ENCODE data around the gene ZNF343.

DNA sequence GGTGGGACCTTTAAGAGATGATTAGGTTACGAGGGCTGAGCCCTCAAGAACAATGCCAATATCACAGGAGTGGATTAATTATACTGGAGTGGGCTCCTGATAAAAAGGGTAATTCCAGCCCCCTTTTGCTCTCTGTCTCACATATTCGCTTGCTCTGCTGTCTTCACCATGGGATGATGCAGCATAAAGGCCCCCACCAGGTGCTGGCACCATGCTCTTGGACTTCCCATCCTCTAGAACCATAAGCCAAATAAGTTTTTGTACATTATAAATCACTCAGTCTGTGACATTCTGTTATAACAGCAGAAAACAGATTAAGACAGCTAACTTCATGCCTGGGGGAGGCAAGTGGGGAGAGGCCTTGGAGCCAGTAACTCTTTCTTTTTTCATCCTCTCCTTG lies 28.3 kb downstream of the ZNF343 start:
- TF ChIP-seq, protein P1, sequence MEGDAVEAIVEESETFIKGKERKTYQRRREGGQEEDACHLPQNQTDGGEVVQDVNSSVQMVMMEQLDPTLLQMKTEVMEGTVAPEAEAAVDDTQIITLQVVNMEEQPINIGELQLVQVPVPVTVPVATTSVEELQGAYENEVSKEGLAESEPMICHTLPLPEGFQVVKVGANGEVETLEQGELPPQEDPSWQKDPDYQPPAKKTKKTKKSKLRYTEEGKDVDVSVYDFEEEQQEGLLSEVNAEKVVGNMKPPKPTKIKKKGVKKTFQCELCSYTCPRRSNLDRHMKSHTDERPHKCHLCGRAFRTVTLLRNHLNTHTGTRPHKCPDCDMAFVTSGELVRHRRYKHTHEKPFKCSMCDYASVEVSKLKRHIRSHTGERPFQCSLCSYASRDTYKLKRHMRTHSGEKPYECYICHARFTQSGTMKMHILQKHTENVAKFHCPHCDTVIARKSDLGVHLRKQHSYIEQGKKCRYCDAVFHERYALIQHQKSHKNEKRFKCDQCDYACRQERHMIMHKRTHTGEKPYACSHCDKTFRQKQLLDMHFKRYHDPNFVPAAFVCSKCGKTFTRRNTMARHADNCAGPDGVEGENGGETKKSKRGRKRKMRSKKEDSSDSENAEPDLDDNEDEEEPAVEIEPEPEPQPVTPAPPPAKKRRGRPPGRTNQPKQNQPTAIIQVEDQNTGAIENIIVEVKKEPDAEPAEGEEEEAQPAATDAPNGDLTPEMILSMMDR (conservative IDR thresholded peaks at IDR 0.05), result no peak
- no peak for TF ChIP-seq ZFX (IDR thresholded peaks at IDR 0.05)
